HepG2 (cell line): ENCODE measurements around the gene IKZF3. TPM values are rescaled to one million over a fixed set of nuclear protein-coding genes. Genes with fewer than 3 reads are reported as not detected.

Experiments used
- ATAC-seq: fragments of 200-7000 bp; cut with Tn5 transposase; 3 replicates; pipeline ENCODE4 v1.9.1; 2020; ENCODE audit warnings: mild to moderate bottlenecking, moderate library complexity
- BruUV-seq: library from RNA; stranded (reverse); fragments of 400-500 nt; replicated peaks from 2 replicates; lab custom pipeline; 2021; lab: Mats Ljungman, UMichigan
- CTCF ChIA-PET: fragments of 300-600 bp; formaldehyde crosslinking; extraction: SDS; loops from one replicate; lab custom pipeline; 2021; ENCODE audit warnings: low total read pairs, inconsistent platforms, low intra/inter-chr PET ratio; lab: Yijun Ruan, JAX
- POLR2A ChIA-PET: fragments of 350-600 bp; sonication (Branson Sonifier 250); formaldehyde crosslinking; loops from one replicate; lab custom pipeline; 2020; ENCODE audit warnings: antibody characterized with exemption, inconsistent platforms; lab: Yijun Ruan, JAX
- DNase-seq: peaks from one replicate; pipeline ENCODE4 v3.0.0-alpha.2; 2015; ENCODE audit warnings: low spot score
- FAIRE-seq: peaks from 3 replicates; lab custom pipeline; 2011; peaks lifted over from hg19 to GRCh38; lab: Jason Lieb, UNC
- H2AFZ ChIP-seq: one replicate; pipeline ENCODE4 v1.6.1; 2011; ENCODE audit warnings: low read length, inconsistent platforms
- H3K27ac ChIP-seq: fragments of 300-600 bp; 3 replicates; pipeline ENCODE4 v1.8.0; 2011; ENCODE audit warnings: mixed run types, mild to moderate bottlenecking, mixed read lengths, low read length, inconsistent platforms; ENCODE audit not compliant: insufficient read depth; ENCODE audit errors: extremely low read length
- H3K27me3 ChIP-seq, 2 experiments: fragments of 200-600 bp in 1 of 2; 2 replicates in 1 of 2; 3 replicates in 1 of 2; pipeline versions ENCODE4 v1.6.0 to v1.8.0; 2011; ENCODE audit warnings: low read length in 2 of 2, mild to moderate bottlenecking in 2 of 2, moderate library complexity in 2 of 2, inconsistent platforms in 1 of 2; ENCODE audit not compliant: insufficient read depth in 2 of 2, control insufficient read depth in 1 of 2
- H3K36me3 ChIP-seq, 2 experiments: fragments of 200-600 bp in 1 of 2; replicated peaks in 1 of 2; 2 replicates in 1 of 2; 3 replicates in 1 of 2; pipeline versions ENCODE4 v1.5.1 to v1.8.0; 2011; ENCODE audit warnings: low read length in 2 of 2, inconsistent platforms in 1 of 2; ENCODE audit not compliant: insufficient read depth in 2 of 2, control insufficient read depth in 1 of 2
- H3K4me1 ChIP-seq: 2 replicates; pipeline ENCODE4 v1.5.1; 2012; ENCODE audit warnings: low read length, inconsistent platforms; ENCODE audit not compliant: insufficient read depth
- H3K4me2 ChIP-seq: 2 replicates; pipeline ENCODE4 v1.6.0; 2011; ENCODE audit warnings: low read depth, low read length, inconsistent platforms
- H3K4me3 ChIP-seq, 3 experiments: fragments of 200-600 bp in 1 of 3; sonication (generic), shearing (Covaris generic) in 1 of 3; replicated peaks in 1 of 3; 2 replicates each; pipeline ENCODE4 v1.5.1; 2011 to 2016; ENCODE audit warnings: low read length in 3 of 3, inconsistent platforms in 2 of 3, low read depth in 2 of 3, mild to moderate bottlenecking in 2 of 3, control low read depth in 1 of 3, mixed read lengths in 1 of 3; ENCODE audit not compliant: insufficient read depth in 1 of 3
- H3K79me2 ChIP-seq: one replicate; pipeline ENCODE4 v1.6.1; 2011; ENCODE audit warnings: low read length, inconsistent platforms; ENCODE audit not compliant: insufficient read depth
- H3K9ac ChIP-seq: 2 replicates; pipeline ENCODE4 v1.6.0; 2011; ENCODE audit warnings: mild to moderate bottlenecking, low read depth, low read length, inconsistent platforms; ENCODE audit not compliant: insufficient read depth
- H3K9me3 ChIP-seq: 2 replicates; pipeline ENCODE4 v1.5.1; 2012; ENCODE audit warnings: mild to moderate bottlenecking, low read length
- H4K20me1 ChIP-seq: 2 replicates; pipeline ENCODE4 v1.6.0; 2011; ENCODE audit warnings: inconsistent platforms, mild to moderate bottlenecking, low read length, moderate library complexity; ENCODE audit not compliant: insufficient read depth
- GFI1 ChIP-seq: sonication (generic); formaldehyde crosslinking; IDR thresholded peaks from 2 replicates; pipeline ENCODE4 v1.5.0; 2020; ENCODE audit warnings: missing genetic modification reagents, mild to moderate bottlenecking, borderline replicate concordance
- HMGXB3 ChIP-seq: sonication (generic); formaldehyde crosslinking; IDR thresholded peaks from 2 replicates; pipeline ENCODE4 v1.4.0; 2020; ENCODE audit warnings: missing genetic modification reagents, borderline replicate concordance
- JUNB ChIP-seq: sonication (generic); formaldehyde crosslinking; IDR thresholded peaks from 2 replicates; pipeline ENCODE4 v1.8.0; 2022; ENCODE audit warnings: missing genetic modification reagents, mild to moderate bottlenecking, borderline replicate concordance
- PAXIP1 ChIP-seq: sonication (generic); formaldehyde crosslinking; conservative IDR thresholded peaks from 2 replicates; pipeline ENCODE4 v1.4.0; 2020; ENCODE audit warnings: mild to moderate bottlenecking, missing genetic modification reagents, moderate library complexity
- PLSCR1 ChIP-seq: sonication (generic); formaldehyde crosslinking; IDR thresholded peaks from 2 replicates; pipeline ENCODE4 v1.5.0; 2020; ENCODE audit warnings: missing genetic modification reagents, mild to moderate bottlenecking, borderline replicate concordance
- TARDBP ChIP-seq: sonication (generic); formaldehyde crosslinking; IDR thresholded peaks from 2 replicates; pipeline ENCODE4 v1.8.0; 2022; ENCODE audit warnings: mild to moderate bottlenecking, missing genetic modification reagents
- ZNF205 ChIP-seq: IDR thresholded peaks from 2 replicates; pipeline ENCODE4 v1.6.1; 2018; ENCODE audit warnings: missing biosample characterization, missing genetic modification reagents
- ZNF552 ChIP-seq: sonication (generic); formaldehyde crosslinking; IDR thresholded peaks from 2 replicates; pipeline ENCODE4 v1.9.0; 2022; ENCODE audit warnings: missing genetic modification reagents, mild to moderate bottlenecking, borderline replicate concordance
- ZNF703 ChIP-seq: sonication (generic); formaldehyde crosslinking; IDR thresholded peaks from 2 replicates; pipeline ENCODE4 v1.5.1; 2020; ENCODE audit warnings: missing genetic modification reagents, mild to moderate bottlenecking, moderate library complexity, borderline replicate concordance
- ZNF75D ChIP-seq: sonication (generic); formaldehyde crosslinking; IDR thresholded peaks from 2 replicates; pipeline ENCODE4 v1.8.1; 2023; ENCODE audit warnings: missing genetic modification reagents, mild to moderate bottlenecking, borderline replicate concordance
- WGBS: methylation state at CpG from one replicate; pipeline ENCODE4 v1.1.6; 2017; ENCODE audit warnings: low lambda C conversion rate; 5-methylcytosine and 5-hydroxymethylcytosine counted together
- in situ Hi-C: cut with HindIII; loops from 2 replicates; pipeline ENCODE4 v1.10.0; 2017; ENCODE audit warnings: low pct_unique_long_range_greater_than_20kb; ENCODE audit not compliant: extremely low pct_ligation_motif_present
- intact Hi-C: fragments of 100-400 bp; cut with micrococcal nuclease; formaldehyde crosslinking; loops from one replicate; pipeline ENCODE4 v1.10.0; 2022; ENCODE audit not compliant: unreplicated experiment
- polyA plus RNA-seq, 8 experiments: library from polyadenylated mRNA; depleted of rRNA in 3 of 8; stranded (reverse) in 7 of 8; unstranded in 1 of 8; fragments of >200 nt; fragmentation: Illumina TruSeq in 4 of 8; extraction: Trizol in 4 of 8; gene quantifications; 2 replicates each; pipeline versions ENCODE4 v1.2.1 to v1.2.3, GENCODE V29; 2011 to 2016; ENCODE audit warnings: low read depth in 4 of 8, missing spikeins in 1 of 8, mixed read lengths in 1 of 8; ENCODE audit not compliant: insufficient read depth in 1 of 8
- total RNA-seq, 5 experiments: library from RNA; depleted of rRNA; stranded (reverse); fragments of >200 nt; fragmentation: Illumina TruSeq; extraction: Trizol; gene quantifications; 2 replicates each; pipeline ENCODE4 v1.2.3, GENCODE V29; 2016; ENCODE audit warnings: low read depth in 1 of 5
- TF ChIP-seq, protein P1 (sequence below): fragments of 450-650 bp; IDR thresholded peaks from 2 replicates; pipeline ENCODE4 v1.6.1; 2017

The IKZF3 gene
- total and polyA plus RNA-seq, 2 of the 13 experiments (the other 11 are each of a cell fraction or from before 2014, with no cell fraction given) = not detected

GRCh38 chr17:39867084-39867879 is 3.2 kb upstream of the IKZF3 start:
- no TSS peak for BruUV-seq
- no peaks in the 10 kb centered on the region for H4K20me1 ChIP-seq
- ChIA-PET CTCF (no interaction called here), POLR2A (no interaction called here)
- peaks cover 6 to 48% of the 10 kb centered on the region in 2 experiments for H3K27me3 ChIP-seq
- 58% methylated on average over 21 of the region's 21 CpGs for WGBS
- no peak for FAIRE-seq
- no peak overlapping the region for H2AFZ ChIP-seq
- H3K4me2 ChIP-seq = no peak overlapping the region
- H3K9ac ChIP-seq = no peak overlapping the region
- peaks cover 5% of the 10 kb centered on the region for H3K4me1 ChIP-seq
- no peak for ATAC-seq
- in situ Hi-C loops (no loop called here), intact Hi-C loops (loop anchor here (10.0 kb wide), 1 partner anchor 92 kb away; no protein-coding TSS in a partner anchor)
- no peaks in the 10 kb centered on the region for H3K36me3 ChIP-seq
- DNase-seq = no peak
- no peaks in the 10 kb centered on the region for H3K79me2 ChIP-seq
- H3K4me3 ChIP-seq = no peak overlapping the region
- H3K27ac ChIP-seq = no peak overlapping the region
- no peaks in the 10 kb centered on the region for H3K9me3 ChIP-seq
- TF ChIP-seq ZNF205 (CRISPR knock-in tag) (no peak), PLSCR1 (CRISPR knock-in tag) (no peak), HMGXB3 (no peak), PAXIP1 (CRISPR knock-in tag) (no peak), TARDBP (no peak), ZNF552 (CRISPR knock-in tag) (no peak), JUNB (CRISPR knock-in tag) (no peak), GFI1 (no peak), ZNF703 (CRISPR knock-in tag) (no peak), ZNF75D (CRISPR knock-in tag) (no peak)
- TF ChIP-seq, protein P1, sequence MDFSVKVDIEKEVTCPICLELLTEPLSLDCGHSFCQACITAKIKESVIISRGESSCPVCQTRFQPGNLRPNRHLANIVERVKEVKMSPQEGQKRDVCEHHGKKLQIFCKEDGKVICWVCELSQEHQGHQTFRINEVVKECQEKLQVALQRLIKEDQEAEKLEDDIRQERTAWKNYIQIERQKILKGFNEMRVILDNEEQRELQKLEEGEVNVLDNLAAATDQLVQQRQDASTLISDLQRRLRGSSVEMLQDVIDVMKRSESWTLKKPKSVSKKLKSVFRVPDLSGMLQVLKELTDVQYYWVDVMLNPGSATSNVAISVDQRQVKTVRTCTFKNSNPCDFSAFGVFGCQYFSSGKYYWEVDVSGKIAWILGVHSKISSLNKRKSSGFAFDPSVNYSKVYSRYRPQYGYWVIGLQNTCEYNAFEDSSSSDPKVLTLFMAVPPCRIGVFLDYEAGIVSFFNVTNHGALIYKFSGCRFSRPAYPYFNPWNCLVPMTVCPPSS = no peak
